Loucy (cell line): ENCODE data around the gene SORCS2.

ENCODE experiments used
- EZH2phosphoT487 ChIP-seq: fragments of 200-600 bp; IDR thresholded peaks from 2 replicates; pipeline ENCODE4 v1.6.1; 2018; ENCODE audit warnings: antibody characterized with exemption, mild to moderate bottlenecking, moderate library complexity, borderline replicate concordance
- TF ChIP-seq, protein P1 (sequence below): fragments of 200-600 bp; sonication (generic); conservative IDR thresholded peaks from 2 replicates; pipeline ENCODE4 v1.5.1; 2014; ENCODE audit warnings: mild to moderate bottlenecking, antibody characterized with exemption, low read length

DNA sequence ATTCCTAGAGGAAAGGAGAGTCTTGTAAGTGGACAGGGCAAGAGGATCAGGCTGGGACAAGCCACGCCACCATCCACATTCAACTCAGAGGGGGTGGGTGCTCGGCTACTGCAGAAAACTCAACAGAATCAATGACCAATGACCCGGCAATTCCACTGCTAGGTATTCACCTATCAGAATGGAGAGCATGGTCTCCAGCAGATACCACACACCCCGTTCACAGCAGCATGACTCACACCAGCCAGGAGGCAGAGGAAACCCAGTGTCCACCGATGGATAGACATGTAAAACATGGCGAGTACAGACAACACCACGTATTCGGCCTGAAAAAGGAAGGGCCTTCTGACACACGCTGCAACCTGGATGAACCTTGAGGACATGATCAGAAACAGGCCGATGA is 571.5 kb downstream of the SORCS2 start:
- TF ChIP-seq, protein P1, sequence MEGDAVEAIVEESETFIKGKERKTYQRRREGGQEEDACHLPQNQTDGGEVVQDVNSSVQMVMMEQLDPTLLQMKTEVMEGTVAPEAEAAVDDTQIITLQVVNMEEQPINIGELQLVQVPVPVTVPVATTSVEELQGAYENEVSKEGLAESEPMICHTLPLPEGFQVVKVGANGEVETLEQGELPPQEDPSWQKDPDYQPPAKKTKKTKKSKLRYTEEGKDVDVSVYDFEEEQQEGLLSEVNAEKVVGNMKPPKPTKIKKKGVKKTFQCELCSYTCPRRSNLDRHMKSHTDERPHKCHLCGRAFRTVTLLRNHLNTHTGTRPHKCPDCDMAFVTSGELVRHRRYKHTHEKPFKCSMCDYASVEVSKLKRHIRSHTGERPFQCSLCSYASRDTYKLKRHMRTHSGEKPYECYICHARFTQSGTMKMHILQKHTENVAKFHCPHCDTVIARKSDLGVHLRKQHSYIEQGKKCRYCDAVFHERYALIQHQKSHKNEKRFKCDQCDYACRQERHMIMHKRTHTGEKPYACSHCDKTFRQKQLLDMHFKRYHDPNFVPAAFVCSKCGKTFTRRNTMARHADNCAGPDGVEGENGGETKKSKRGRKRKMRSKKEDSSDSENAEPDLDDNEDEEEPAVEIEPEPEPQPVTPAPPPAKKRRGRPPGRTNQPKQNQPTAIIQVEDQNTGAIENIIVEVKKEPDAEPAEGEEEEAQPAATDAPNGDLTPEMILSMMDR: no peak
- no peak for TF ChIP-seq EZH2phosphoT487
